GM18526 (cell line): Measurements from ENCODE around the gene MFAP4.
A peak's percentile ranks its signal among the peaks of the same experiment; 100 is the strongest.

Experiments used
- POLR2A ChIP-seq: IDR thresholded peaks from 3 replicates; pipeline ENCODE4 v1.6.1; 2011; ENCODE audit not compliant: insufficient read length; ENCODE audit errors: extremely low read depth

The MFAP4 gene

GRCh38 chr17:19381361-19381740 lies 5.6 kb downstream of the MFAP4 start:
- no peak for TF ChIP-seq POLR2A

GRCh38 chr17:19380481-19381301 lies 6.3 kb downstream of the MFAP4 start:
- TF ChIP-seq POLR2A = no peak

GRCh38 chr17:19379361-19380065 lies 7.5 kb downstream of the MFAP4 start:
- TF ChIP-seq POLR2A = no peak

- TF ChIP-seq POLR2A = no peak
These were observed 8.3 kb downstream of the MFAP4 start, which contains the start of gene MAPK7 for GRCh38 chr17:19378416-19379360. MAPK7 (plus strand) TSS chr17:19378498; CDS start chr17:19378901, 403 bp downstream.

- TF ChIP-seq POLR2A = peak; percentile 68
These were observed 9.2 kb downstream of the MFAP4 start for GRCh38 chr17:19377602-19378415.

GRCh38 chr17:19376811-19377210 lies 10.2 kb downstream of the MFAP4 start:
- no peak for TF ChIP-seq POLR2A

GRCh38 chr17:19375732-19376131 lies 11.3 kb downstream of the MFAP4 start:
- TF ChIP-seq POLR2A = no peak

GRCh38 chr17:19374136-19374535 lies 12.9 kb downstream of the MFAP4 start:
- TF ChIP-seq POLR2A = no peak

GRCh38 chr17:19372866-19373504 lies 14.0 kb downstream of the MFAP4 start:
- no peak for TF ChIP-seq POLR2A

- no peak for TF ChIP-seq POLR2A
These were observed 14.6 kb downstream of the MFAP4 start for GRCh38 chr17:19372439-19372838.

- no peak for TF ChIP-seq POLR2A
These were observed 15.0 kb downstream of the MFAP4 start for GRCh38 chr17:19372011-19372370.

GRCh38 chr17:19371259-19372010 lies 15.6 kb downstream of the MFAP4 start:
- TF ChIP-seq POLR2A = no peak

- TF ChIP-seq POLR2A = no peak
These were observed 16.5 kb downstream of the MFAP4 start for GRCh38 chr17:19370493-19370960.

GRCh38 chr17:19369846-19370492 lies 17.0 kb downstream of the MFAP4 start:
- no peak for TF ChIP-seq POLR2A
